Endometrium (tissue), 2 donors: ENCODE results near the gene CADM1.

Experiments used
- FAIRE-seq: peaks from 2 replicates; lab custom pipeline; 2012; peaks lifted over from hg19 to GRCh38; lab: Jason Lieb, UNC
- donor health status: control.
- donor health status: control.

CADM1 gene

DNA sequence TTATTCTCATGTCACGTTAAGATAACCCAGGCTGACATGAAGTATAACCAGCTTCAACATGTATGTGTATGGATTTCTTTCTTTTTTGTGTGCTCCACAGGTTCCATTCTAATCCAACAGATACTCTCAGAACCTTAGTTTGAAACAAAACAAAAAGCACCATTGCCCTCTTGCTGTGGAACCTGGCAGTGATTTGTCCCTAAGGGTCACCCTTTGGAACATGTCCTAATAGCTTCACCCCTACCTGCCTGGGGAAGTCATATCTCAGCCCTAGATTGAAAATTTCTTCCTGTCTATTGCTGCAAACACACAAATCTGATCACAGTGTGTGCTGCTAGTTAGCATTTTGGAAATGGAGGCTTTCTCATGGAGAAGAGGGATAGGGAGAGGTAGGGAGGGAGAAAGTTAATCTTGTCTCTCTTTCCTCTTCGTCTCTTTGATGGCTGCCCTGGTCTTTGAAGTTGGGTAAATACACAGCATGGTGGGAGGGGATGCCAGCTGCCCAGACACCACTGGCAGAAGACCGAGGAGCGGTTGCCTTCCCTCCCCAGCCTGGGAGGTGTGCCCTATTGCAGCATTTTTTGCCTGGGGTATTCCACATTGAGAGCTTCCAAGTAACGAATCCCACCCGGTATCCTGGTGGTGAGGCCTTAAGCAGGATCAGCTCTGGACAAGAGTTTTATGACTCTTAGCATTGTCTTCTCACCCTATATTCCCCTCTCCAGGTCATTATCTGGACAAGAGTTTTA, 11.6 kb upstream of the CADM1 start:
- FAIRE-seq, result no peak

DNA sequence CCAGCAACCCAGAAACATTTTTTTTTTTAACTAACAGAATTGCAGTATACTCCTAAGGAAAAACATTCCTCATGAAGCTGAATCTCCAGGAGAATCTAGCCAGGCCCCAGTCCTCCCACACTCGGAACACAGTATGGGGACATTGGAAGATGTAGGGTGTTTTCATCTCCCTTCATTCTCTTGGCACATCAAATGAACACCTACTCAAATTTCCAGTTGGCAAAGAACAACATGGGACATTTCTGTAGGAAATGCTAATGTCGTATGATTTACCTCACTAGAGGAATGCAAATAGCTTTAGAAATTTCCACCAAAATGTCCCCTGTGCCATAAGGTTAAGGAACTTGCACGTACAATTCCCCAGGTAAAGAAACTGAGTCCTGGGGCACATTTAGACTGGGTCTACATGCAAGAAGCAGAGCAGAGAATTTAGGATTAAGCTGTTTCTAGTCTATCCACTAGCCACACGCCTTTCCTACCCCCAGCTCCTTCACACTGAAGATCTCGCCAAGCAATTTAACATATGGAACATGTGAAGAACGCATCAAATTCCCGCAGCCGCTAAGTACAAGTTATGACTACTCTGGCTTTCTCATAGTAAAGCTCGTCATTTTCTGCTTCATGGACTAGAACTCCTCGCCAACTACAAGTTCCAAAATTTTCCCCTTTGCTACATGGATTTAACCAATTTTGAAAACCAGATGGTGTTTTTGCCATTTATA, 2.9 kb upstream of the CADM1 start:
- no peak for FAIRE-seq

DNA sequence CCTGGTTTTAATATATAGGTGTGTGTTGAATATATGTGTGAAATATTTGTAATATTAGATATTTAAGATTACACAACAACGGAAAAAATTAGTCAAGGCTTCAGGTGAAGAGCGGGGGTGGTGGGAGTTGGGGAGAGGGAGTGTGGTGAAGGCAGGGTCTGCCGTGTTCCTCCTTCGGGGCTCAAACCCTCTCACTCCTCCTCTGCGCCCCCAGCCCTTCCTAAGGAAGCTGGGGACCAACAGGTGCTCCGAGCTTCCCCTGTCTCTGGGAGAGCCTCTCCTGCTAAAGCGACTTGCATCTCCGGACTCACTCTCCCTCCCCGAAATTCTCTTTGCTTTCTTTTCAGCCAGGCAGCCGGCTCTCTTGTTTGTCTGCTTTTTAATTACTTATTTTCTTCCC, 960 bp upstream of the CADM1 start:
- no peak for FAIRE-seq

DNA sequence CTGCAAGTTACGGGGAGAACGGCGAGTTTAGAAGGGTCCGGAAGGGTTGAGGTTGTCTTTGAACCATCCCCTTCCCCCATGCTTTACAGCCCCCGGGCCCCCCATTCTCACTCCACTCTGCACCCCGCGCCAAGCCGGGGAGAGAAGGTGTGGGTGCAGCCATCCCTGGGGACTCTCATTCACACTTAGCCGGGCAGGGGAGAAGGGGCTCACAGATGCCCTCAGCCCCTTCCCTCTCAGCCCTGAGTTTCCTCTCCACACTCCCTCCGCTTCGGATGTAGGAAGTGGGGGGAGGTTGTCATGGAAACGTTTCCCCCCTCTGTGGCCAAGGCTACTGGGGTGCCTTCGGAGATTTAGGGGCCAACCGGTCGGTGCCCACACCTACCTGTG, 334 bp downstream of the CADM1 start:
- FAIRE-seq, result no peak

DNA sequence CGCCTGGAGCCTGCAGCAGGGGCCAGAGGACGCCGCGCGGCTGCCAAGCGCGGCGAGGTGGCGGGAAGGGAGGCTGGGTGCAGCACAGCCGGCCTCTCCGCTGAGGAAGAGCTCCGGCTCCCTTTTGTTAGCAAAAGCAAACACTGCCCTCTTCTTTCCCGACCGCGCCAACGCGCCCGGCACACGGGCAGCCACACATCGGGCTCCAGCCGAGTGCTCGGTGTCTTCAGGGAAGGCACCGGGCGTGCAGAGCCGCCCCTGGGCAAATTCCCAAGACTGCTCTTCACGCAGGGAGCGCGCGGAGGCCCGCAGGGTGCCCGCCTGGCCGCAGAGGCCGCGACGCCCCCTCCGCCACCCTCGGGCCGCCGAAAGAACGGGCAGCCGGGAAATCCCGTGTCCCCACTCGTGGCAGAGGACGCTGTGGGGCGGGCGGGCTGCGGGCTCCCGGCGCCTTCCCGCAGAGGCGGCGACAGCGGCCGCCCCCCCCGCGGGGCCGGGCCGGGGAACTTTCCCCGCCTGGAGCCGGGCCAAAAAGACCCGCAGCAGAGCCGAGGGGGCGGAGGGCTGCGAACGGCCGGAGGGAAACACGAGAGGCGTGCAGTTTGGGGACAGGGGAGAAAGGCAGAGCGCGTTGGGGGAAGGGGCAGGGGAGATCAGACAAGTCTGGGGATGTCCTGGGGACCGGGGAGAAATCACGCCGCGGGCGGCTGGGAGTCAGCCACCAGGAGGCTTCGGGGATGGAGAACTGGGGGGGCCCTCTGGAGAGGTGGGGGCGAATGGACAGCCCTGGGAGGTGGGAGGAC, 931 bp downstream of the CADM1 start:
- no peak for FAIRE-seq

DNA sequence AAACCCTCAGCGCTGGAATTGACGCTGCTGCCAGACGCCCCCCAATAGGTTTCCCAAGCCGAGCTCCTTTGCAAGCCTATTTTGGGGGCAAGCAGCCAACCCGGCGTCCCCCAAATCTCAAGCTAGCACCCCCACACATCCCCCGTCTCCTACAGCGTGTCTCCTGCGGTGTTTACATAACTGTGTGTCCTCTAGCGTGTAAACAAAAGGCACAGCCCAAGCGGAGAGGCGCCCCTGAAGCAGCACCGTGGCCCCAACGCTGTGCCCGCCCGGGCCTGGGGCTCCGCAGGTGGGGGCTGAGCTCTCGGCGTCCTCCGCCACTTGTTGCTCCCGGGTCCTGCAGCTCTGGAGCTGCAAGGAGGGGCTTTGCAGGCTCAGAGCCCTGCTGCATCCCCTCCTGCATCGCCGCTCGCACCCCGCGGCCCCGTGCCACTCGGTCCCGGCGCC, 1.6 kb downstream of the CADM1 start:
- FAIRE-seq, result no peak

DNA sequence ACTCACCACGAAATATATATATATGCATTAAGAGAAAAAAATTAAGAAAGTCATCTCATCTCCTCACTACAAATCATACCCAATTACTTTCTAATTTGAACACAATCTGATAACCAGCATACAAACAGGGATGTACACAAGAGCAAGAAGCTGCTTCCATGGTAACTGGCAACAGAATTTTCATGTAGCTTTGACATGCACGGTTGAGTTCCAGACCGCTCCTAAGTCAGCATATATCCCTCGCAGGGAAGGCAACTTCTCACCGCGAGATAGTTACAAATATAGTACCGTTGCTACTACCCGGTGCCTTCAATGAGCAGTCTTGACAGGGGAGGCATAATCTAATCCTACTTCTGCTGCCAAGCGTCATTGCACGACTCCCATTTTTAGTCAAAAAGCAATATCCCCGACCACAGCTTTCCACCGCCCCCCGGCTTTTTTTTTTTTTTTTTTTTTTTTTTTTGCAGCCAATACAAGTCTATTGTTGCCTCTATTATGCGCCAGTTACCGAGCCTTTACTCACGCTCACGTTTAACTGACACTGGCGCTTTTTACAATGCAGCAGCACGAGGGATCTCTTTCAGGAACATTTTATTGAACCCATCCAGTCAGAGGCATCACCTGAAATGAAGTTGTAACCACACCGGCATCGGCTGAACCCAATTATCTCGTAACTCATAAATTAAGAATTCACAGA, 2.2 kb downstream of the CADM1 start:
- FAIRE-seq, result no peak

DNA sequence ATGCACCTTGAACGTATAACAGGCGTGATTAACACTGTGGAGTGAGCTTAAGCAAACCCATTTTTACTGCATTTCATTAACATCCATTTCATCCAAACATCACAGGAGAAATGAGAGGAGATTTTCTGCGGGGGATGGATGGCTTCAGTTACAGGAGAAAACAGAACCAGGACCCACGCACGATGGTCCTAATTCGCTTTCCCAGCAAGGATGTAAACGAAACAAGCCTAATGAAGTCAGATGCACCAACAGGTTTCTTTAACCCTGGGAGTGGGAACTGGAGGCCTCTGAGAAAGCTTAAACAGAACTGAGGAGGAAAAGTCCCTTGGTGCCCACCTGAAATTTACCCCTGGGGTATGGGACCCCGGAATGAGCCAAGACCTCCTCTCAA, 2.7 kb downstream of the CADM1 start:
- FAIRE-seq, result no peak

DNA sequence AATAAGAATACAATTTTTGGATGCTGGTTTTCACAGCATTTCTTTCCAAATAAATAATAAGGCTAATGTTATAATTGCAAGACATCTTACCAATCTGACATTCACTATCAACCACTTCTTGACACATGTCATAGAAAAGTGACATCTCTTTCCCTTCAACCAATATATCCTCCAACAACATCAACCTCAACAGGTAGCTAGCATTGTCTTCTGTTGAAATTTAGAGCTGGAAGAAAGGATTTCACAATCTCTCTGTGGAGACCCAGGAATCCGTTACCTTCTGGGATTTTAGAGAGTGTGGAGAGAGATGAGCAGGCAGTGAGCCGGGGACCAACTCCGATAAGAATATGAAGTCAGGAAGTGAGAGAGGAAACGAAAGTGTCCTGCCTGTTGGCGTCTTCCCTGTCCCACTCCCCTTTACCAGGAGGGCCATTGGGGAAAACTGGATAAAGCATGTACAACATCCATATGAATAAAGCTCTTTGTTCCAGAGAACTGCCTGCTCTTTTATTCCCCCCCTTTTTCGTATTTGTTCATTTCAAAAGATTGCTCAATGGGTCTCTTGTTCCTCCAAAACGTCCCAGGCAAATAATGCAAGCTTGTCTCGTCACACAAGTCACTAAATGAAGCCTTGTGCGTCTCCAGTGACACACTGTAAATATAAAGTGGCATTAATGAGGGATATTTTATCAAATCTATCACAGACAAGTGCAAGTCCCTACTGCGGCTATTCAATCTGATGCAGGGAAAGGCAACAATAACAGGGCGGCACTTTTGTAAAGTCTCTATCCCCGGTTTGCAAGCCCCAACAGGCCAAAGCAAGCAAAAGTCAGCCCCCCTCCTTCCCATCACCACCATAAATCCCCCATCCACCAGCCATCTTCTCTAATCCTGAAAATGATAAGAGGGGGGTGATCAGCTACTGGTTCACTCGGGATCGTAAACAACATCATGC, 3.4 kb downstream of the CADM1 start:
- FAIRE-seq, result no peak

DNA sequence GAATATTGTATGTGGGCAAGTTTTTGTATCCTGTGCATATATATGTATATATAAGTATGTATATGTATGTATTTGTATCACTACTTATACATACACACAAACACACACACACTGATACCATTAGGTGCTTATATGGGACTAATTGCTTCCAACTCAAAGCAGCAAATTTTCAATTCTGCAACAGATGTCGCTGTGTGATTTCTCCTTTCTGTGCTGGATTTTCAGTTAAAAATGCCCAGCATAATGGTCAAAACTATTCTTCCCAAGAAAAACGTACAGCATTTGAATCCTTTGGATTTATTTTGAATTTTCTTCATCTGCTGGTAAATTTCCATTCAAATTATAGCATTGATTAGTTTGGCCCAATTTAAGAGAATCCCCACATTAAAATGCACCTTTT, 4.3 kb downstream of the CADM1 start:
- no peak for FAIRE-seq

DNA sequence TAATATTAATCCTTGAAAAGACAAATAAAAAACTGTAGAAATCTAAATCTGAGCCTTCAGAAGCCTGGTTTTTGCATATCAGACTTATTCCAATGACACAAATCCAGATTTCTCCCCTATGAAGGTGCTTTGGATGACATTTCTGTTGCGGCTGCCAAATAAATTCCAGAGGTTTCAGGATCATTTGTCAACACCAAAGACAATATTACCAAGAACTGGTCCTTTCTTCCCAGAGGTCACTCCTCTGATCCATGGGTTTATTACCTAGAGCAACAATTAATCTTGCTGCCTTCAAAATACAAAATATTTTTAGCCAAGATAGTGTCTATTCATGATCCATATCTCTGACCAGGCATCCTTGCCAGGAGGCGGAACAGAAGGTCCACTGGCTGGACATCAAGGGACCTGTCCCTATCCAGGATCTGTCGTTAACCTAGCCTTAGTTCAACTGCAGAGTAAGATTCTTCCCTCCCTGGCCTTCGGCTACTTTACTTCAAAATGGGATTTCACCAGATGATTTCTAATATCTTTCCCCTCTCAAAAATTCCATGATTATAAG, 4.9 kb downstream of the CADM1 start:
- FAIRE-seq, result no peak

DNA sequence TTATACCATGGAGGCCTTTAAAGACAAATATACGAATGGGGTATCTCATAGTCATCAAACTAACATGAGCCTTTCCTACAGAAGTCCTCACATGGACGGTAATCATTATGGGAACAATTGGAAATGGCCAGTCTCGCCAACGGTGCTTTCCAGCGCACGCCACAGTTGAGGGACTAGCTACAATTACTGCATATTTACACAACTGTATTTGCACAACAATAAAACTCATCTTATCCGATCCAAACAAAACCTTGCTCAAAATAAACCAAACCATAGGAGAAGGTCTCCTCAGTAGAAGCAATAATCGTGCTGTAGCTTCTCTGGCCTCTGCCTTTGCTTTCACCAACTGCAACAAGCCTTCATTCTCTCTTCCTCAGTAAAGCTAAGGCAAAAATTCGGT, 5.9 kb downstream of the CADM1 start:
- FAIRE-seq, result no peak

DNA sequence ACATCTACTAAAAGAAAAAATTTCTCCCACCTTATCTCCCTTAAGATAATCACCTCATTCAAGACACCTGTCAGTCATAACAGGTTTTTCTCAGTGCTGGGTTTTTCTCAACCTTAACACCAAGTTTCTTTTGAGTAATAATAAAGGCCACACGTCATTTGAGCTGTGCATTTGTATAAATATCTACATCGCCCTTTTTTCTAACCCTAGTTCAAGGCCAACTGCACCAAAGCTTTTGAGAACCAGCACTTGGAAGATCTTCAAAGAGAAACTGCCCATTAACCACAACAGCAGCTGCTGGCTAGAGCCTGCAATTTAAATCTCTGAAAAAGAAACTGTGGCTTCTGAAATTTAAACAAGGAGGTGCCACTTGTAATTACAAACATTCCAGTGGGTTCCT, 6.9 kb downstream of the CADM1 start:
- FAIRE-seq, result no peak

DNA sequence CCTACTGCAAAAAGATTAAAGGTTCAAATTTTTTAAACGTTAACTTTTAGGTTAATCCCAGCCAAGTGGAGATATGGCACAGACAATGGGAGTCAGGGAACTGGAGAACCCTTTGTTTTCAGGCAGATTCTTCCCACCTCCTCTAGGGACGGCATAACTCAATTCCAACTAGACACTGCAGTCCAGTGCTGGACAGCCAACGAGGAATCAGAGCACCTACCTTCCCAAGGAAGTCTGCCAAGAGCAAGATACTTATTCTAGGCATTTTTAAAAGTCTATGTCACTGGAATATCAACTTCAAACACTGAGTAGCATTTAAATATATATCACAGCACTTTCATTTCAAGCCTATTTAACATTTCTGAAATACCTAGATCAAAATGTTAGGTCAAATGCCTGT, 7.3 kb downstream of the CADM1 start:
- no peak for FAIRE-seq

DNA sequence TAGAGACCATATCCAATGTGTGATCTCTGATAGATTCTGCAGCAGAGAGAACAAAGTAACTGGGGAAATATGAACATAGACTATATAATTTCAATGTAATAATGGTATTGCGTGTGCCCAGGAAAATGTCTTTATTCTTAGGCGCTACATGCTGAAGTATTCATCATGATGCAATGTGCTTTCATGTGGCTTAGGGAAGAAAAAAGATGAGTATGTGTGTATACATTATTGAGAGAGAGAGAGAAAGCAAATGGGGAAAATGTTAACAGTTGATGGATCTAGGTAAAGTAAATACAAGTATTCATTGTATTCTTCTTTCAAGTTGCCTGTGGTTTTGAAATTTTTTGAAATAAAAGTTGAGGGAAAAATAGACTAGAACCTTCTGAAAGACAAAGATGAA, 10.3 kb downstream of the CADM1 start:
- FAIRE-seq, result no peak

DNA sequence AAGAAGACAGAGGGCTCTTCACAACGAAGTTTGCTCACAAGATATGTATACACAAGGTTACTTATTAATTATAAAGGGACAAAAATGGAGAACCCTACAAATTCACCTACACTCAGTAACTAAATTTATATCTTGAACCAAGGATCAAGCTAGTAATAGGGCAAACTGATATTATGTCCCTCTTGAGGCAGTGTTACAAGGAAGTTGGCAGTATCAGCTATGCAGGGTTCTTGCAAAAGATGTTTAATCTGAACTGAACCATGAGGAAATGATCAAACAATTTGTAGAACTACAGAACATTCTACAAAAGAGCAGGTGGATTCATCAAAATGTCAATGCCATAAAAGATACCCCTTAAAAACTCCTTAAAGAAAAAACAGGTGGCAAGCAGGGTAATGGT, 10.7 kb downstream of the CADM1 start:
- no peak for FAIRE-seq

DNA sequence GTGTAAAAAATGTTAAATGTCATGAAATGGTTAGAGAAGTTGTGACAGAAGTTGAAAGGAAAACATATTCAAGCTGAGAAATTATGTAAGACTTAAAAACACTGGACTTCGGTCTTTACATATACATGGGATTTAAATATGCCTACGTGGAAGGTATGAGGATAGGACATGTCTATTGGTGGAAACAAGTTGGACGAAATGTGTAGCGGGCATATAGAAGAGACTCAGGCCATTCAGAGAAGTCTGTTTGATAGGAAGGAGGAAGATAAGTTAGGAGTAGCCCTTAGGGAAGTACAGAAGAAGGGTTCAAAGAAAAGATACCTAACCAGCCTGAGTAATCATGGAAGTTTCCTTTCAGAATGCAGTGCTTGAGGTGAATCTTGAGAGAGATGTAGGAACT, 14.7 kb downstream of the CADM1 start:
- no peak for FAIRE-seq

DNA sequence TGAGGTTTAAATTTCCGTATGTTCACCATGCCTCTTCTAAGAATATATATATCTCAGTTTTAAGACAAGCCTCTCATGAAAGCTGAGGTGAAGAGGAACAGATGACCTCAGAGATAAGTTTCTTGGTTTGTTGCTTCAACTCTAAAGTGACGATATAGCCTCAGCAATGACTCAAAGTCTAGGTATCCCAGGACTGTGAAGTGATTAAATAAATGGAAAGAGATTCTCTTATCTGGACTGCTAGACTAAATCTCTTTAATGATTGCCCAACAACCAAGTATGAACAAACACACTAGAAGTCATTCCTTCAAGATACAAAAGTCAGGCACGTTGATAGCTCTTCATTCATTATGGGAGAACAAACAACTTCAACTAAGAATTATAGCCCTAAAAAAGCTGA, 15.3 kb downstream of the CADM1 start:
- FAIRE-seq, result no peak

DNA sequence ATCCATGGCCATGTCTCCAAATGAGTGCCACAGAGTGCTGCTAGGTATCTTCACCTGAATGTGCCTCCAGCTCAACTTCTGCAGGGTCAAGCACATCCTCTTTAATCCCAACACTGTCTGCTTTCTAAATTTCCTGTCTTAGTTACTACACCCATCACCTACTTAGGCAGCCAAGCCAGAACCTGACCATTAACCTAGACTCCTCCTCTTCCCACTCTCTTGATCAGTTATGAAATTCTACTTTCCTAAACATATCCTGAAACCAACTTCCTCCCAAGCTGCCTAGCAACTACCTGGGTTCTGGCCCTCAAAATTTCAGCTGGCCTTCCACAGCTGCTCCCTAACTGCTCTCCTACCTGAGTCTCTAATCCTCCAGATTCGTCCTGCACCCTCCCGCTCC, 22.7 kb downstream of the CADM1 start:
- FAIRE-seq, result no peak

DNA sequence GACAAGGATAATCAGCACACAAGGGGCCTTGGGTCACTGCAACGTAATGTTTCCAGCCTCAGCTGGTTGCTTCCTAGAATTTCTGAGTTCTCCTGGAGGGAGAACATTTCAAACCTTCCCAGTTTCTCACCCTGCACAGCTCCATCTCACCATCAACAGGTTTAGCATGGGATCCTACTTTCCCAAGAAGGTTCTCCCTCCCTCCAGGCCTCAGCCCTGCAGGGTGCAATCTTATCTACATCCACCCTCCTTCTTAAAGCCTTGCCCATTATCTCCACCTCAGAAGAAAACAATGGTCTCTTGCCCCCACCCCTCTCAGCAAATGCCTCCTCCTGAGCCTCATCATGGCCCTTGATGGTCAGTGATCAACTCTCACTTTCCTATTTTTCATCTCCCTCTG, 23.6 kb downstream of the CADM1 start:
- no peak for FAIRE-seq

DNA sequence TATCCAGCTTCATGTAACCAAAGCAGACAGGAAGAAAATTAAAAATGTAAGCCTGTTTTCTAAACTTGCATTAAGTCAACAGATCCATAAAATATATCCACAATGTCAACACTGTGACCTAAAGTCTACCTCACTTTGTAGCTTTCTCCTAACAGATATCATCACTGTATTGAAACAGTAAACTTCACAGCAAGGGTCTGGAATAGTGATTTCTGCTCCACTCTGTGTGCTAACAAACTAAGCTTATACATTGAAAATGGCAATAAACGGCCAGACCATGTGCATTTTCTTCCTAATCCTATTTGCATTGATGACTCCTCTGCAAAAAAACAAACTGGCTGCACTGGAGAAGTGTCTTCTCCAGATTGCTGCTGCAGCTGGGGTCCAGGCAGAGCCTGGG, 26.8 kb downstream of the CADM1 start:
- no peak for FAIRE-seq
